AG09319 (cell line): ENCODE data around the gene NTN5.
"Not testable (repeated sequence)": the region's sequence is repeated elsewhere in the genome, so short reads cannot be mapped to it uniquely, and the experiment has no call there.

ENCODE experiments used
- DNase-seq: peaks from one replicate; pipeline ENCODE4 v3.0.0-alpha.2; 2010; ENCODE audit warnings: low read depth; ENCODE audit errors: extremely low read depth
- TF ChIP-seq, protein P1 (sequence below): IDR thresholded peaks from 2 replicates; pipeline ENCODE4 v1.5.1; 2011; ENCODE audit warnings: low read depth, mild to moderate bottlenecking, inconsistent platforms, low read length, moderate library complexity

NTN5 gene

DNA sequence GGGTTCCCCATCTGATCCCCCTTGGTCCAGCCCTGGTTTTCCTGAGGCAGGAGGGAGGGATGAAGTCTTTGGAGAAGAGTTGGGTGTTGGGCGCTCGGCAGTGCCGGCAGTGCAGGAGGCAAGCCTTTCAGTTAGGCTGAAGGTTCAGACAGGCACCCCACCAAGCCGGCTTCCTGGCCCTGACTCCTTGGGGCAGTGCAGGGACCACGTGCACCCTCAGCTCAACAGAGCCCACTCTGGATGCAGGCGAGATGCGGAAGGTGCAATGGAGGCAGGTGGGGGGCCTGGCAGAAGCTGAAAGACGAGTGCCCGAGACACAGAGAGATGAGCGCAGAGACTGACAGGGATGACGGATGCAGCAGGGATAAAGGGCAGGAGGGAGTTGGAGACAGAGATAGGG lies 35.7 kb upstream of the NTN5 start:
- DNase-seq, result no peak
- TF ChIP-seq, protein P1, sequence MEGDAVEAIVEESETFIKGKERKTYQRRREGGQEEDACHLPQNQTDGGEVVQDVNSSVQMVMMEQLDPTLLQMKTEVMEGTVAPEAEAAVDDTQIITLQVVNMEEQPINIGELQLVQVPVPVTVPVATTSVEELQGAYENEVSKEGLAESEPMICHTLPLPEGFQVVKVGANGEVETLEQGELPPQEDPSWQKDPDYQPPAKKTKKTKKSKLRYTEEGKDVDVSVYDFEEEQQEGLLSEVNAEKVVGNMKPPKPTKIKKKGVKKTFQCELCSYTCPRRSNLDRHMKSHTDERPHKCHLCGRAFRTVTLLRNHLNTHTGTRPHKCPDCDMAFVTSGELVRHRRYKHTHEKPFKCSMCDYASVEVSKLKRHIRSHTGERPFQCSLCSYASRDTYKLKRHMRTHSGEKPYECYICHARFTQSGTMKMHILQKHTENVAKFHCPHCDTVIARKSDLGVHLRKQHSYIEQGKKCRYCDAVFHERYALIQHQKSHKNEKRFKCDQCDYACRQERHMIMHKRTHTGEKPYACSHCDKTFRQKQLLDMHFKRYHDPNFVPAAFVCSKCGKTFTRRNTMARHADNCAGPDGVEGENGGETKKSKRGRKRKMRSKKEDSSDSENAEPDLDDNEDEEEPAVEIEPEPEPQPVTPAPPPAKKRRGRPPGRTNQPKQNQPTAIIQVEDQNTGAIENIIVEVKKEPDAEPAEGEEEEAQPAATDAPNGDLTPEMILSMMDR, result no peak

DNA sequence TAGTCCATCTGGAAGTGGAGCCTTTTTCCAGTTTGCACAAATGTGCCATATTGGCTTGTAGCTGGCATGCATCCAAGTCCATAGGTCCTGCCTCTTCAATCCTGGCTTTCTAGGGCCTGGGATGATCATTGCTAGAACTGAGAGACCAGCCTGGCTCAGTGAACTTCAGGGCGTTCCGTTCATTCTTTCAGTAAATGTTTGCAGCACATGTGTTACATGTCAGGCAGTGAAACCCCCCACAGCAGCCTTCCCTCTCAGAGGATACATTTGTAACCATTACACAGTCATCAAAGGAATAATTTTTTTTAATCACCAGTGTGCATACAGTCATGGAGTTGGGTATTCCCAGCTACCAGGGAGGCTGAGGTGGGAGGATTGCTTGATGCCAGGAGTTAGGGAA lies 32.6 kb upstream of the NTN5 start:
- DNase-seq, result no peak
- TF ChIP-seq, protein P1, result no peak

DNA sequence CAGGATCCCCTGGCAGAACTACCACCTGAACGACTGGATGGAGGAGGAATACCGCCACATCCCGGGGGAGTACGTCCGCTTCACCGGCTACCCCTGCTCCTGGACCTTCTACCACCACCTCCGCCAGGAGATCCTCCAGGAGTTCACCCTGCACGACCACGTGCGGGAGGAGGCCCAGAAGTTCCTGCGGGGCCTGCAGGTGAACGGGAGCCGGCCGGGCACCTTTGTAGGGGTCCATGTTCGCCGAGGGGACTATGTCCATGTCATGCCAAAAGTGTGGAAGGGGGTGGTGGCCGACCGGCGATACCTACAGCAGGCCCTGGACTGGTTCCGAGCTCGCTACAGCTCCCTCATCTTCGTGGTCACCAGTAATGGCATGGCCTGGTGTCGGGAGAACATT lies 30.5 kb upstream of the NTN5 start:
- DNase-seq, result no peak
- TF ChIP-seq, protein P1, result no peak

DNA sequence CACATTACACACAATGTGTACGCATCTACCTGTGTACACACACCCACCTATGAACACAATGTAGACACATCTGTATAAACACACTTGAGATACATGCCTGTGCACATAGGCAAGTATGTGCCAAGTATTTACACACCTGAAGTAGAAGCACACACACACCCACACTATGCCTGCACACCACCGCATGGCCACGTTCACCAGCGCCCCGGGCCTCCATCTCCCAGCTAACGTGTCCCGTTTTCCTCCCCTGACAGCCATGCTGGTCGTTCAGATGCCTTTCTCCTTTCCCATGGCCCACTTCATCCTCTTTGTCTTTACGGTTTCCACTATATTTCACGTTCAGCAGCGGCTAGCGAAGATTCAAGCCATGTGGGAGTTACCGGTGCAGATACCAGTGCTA lies 29.9 kb upstream of the NTN5 start:
- no peak for DNase-seq
- TF ChIP-seq, protein P1, result no peak

DNA sequence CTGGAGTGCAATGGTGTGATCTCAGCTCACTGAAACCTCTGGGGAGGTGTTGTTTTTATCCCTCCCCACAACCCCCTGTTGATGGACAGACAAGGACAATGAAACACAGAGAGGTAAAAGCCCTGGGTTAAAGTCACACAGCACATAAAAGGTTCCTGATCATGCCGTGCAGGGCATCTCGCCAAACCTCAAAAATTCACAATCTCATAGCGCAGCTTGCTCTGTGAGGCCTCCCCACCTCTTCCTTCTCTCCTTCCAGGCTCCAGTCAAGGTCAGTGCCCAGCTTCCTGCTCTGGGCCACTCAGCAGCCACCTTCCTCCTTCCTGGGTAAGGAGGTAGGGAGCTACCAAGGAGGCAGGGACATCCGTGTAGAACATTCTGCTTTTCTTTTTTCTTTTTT lies 25.2 kb upstream of the NTN5 start:
- TF ChIP-seq, protein P1, result no peak
- DNase-seq, result no peak

DNA sequence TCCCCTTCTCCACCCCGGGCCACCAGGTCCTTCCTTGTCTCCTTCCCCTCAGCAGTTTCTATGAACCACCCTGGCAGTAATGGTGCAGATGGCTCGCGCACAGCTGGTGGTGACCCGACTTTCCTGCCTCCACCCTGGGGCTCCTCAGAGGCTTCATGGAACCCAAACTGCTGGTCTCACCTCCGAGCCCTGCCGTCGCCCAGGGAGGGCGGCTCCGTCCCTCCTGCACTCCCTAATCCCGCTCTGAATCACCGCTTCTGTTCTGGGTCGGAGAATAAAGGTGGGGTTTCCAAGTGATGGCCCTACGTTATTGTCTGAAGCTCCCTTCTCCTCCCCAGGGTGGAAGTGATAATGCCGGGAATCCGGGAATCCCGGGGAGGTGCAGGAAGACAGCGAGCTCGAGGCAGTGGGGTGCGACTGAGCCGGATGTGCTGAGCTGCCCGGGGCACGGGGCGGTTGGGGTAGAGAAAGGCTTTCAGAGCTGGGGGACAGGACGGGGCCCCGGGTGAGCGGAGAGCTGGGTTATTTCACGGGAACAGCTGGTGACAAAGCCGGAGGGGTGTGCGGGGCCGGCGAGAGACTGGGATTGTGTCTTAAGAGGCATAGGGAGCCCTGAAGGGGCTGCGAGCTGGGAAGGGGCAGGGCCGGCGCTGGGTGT lies 23.7 kb upstream of the NTN5 start:
- no peak for DNase-seq
- TF ChIP-seq, protein P1, result no peak

DNA sequence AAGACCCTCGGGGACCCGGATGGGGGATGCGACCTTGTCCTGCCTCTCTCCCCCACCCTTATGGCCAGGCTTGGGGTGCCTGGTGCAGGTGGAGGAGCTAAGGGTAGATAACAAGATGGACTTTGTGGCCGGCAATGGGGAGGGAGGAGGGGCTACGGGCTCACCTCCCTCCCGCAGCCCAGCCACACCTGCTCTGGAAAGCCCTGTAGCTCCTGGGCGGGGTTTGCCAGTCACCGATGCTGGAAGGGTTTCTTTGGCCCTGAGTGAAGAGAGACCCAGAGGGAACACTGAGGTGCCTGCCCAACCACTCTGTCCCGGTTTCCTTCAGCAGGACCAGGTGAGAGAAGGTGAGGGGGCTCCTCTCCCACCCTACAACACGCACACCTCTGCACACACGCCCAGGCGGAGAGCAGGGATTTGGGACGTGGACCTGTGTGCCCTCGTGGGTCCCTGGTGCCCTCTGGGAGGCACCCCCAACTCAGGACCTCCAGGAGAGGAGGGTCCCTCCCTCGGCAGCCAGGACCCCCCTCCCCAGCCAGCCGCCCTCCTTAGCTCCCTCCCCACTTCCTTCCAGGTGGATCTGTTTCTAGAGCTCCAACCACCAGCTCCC lies 23.0 kb upstream of the NTN5 start, which contains the start of gene FUT2:
TSS of gene FUT2 (plus strand) at position 229 of the 610 bp plus-strand sequence. CDS start 6,986 bp downstream, outside the sequence.
- TF ChIP-seq, protein P1, result no peak
- DNase-seq, result no peak

DNA sequence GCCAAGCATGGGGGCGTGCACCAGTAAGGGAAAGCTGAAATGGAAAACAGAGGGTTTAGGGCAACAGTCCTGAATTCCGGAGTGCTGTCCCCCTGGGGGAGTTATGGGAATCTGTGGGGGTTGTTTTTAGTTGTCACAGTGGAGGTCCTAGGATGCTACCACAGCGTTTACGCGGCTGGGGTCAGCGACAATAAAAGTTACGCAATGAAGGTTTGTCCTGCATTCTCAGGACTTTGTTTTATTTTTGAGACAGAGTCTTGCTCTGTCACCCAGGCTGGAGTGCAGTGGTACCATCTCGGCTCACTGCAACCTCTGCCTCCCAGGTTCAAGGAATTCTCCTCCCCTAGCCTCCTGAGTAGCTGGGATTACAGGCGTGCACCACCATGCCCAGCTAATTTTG lies 20.8 kb upstream of the NTN5 start:
- DNase-seq, result not testable (repeated sequence)
